Fibroblast of lung (primary cell): Measurements from ENCODE around the gene WWOX. TPM values are rescaled to one million over a fixed set of nuclear protein-coding genes. Genes with fewer than 3 reads are reported as not detected.

Experiments
- DNase-seq, 2 donors: peaks; one replicate each; pipeline versions ENCODE4 v3.0.0 to v3.0.0-alpha.2; 2010; ENCODE audit warnings: low read depth in 2 of 2
- H2AFZ ChIP-seq: 2 replicates; pipeline ENCODE4 v1.5.1; 2012; ENCODE audit warnings: low read length, control low read depth, inconsistent platforms
- H3K27ac ChIP-seq: 2 replicates; pipeline ENCODE4 v1.5.1; 2011; ENCODE audit warnings: low read length, control low read depth; ENCODE audit not compliant: insufficient read depth
- H3K27me3 ChIP-seq: 2 replicates; pipeline ENCODE4 v1.5.1; 2011; ENCODE audit warnings: mild to moderate bottlenecking, low read length; ENCODE audit not compliant: control insufficient read depth, insufficient read depth
- H3K36me3 ChIP-seq: 2 replicates; pipeline ENCODE4 v1.5.1; 2011; ENCODE audit warnings: low read length; ENCODE audit not compliant: control insufficient read depth, insufficient read depth
- H3K4me1 ChIP-seq: 2 replicates; pipeline ENCODE4 v1.5.1; 2011; ENCODE audit warnings: low read length; ENCODE audit not compliant: control insufficient read depth, insufficient read depth; ENCODE audit errors: extremely low read depth
- H3K4me2 ChIP-seq: 2 replicates; pipeline ENCODE4 v1.5.1; 2011; ENCODE audit warnings: low read length, control low read depth; ENCODE audit not compliant: insufficient read depth; ENCODE audit errors: extremely low read depth
- H3K4me3 ChIP-seq, 4 experiments: fragments of 200-600 bp in 1 of 4; sonication (generic) in 1 of 4; replicated peaks in 1 of 4; 2 replicates each; pipeline ENCODE4 v1.5.1; 2011 to 2016; ENCODE audit warnings: low read length in 4 of 4, low read depth in 3 of 4, mild to moderate bottlenecking in 3 of 4, control low read depth in 2 of 4, inconsistent platforms in 1 of 4, mixed read lengths in 1 of 4; ENCODE audit not compliant: insufficient read depth in 1 of 4; ENCODE audit errors: control extremely low read depth in 1 of 4
- H3K79me2 ChIP-seq: 2 replicates; pipeline ENCODE4 v1.5.1; 2012; ENCODE audit warnings: mild to moderate bottlenecking, low read length, inconsistent platforms; ENCODE audit not compliant: control insufficient read depth, insufficient read depth
- H3K9ac ChIP-seq: 2 replicates; pipeline ENCODE4 v1.5.1; 2011; ENCODE audit warnings: mild to moderate bottlenecking, low read length, control low read depth; ENCODE audit not compliant: insufficient read depth
- H3K9me3 ChIP-seq: 2 replicates; pipeline ENCODE4 v1.5.1; 2012; ENCODE audit warnings: low read depth, low read length; ENCODE audit not compliant: control insufficient read depth, insufficient read depth
- H4K20me1 ChIP-seq: 2 replicates; pipeline ENCODE4 v1.5.1; 2011; ENCODE audit warnings: low read length; ENCODE audit not compliant: control insufficient read depth, insufficient read depth; ENCODE audit errors: extremely low read depth
- CTCF ChIP-seq, 2 donors: IDR thresholded peaks in 1 of 2; conservative IDR thresholded peaks in 1 of 2; 1 replicate in 1 of 2; 2 replicates in 1 of 2; pipeline ENCODE4 v1.5.1; 2011 to 2012; ENCODE audit warnings: low read length in 2 of 2, control low read depth in 1 of 2, inconsistent platforms in 1 of 2, low read depth in 1 of 2, mild to moderate bottlenecking in 1 of 2
- EZH2 ChIP-seq: IDR thresholded peaks from 2 replicates; pipeline ENCODE4 v1.5.1; 2012; ENCODE audit warnings: low read length, control low read depth, mild to moderate bottlenecking; ENCODE audit errors: missing control alignments
- polyA plus RNA-seq, 2 donors: library from polyadenylated mRNA; depleted of rRNA in 1 of 2; stranded (reverse) in 1 of 2; unstranded in 1 of 2; fragments of >200 nt; gene quantifications; 2 replicates each; pipeline ENCODE4 v1.2.1, GENCODE V29; 2011 to 2012; ENCODE audit warnings: missing spikeins in 1 of 2
- total RNA-seq: library from RNA; depleted of rRNA; stranded (reverse); fragments of >200 nt; gene quantifications from 2 replicates; pipeline ENCODE4 v1.2.1, GENCODE V29; 2014

The WWOX gene
- total and polyA plus RNA-seq, 2 donors (not counting 1 experiment from before 2014, with no cell fraction given), result 5.6 to 16.3 TPM

GRCh38 chr16:78211946-78212345 lies 112.5 kb downstream of the WWOX start:
- H3K9me3 ChIP-seq, result no peaks in the 10 kb centered on the region
- no peaks in the 10 kb centered on the region for H3K27me3 ChIP-seq
- no peak overlapping the region for H3K27ac ChIP-seq
- TF ChIP-seq CTCF (conservative IDR thresholded peaks at IDR 0.05 in 1 of 2, IDR thresholded peaks at IDR 0.05 in 1 of 2; ENCODE audit: low read depth in 1 of 2, low read length in 2 of 2), result no peak
- no peaks in the 10 kb centered on the region for H3K79me2 ChIP-seq
- H3K4me2 ChIP-seq, result no peak overlapping the region
- H2AFZ ChIP-seq, result no peak overlapping the region
- H3K36me3 ChIP-seq, result no peaks in the 10 kb centered on the region
- H3K9ac ChIP-seq, result no peak overlapping the region
- no peaks in the 10 kb centered on the region for H4K20me1 ChIP-seq
- no peak for DNase-seq
- H3K4me1 ChIP-seq, result no peaks in the 10 kb centered on the region
- H3K4me3 ChIP-seq, result no peak overlapping the region

- H2AFZ ChIP-seq, result no peak overlapping the region
- H3K27me3 ChIP-seq, result no peaks in the 10 kb centered on the region
- no peak for TF ChIP-seq EZH2
- TF ChIP-seq CTCF (conservative IDR thresholded peaks at IDR 0.05 in 1 of 2, IDR thresholded peaks at IDR 0.05 in 1 of 2; ENCODE audit: low read depth in 1 of 2, low read length in 2 of 2), result no peak
- H4K20me1 ChIP-seq, result no peaks in the 10 kb centered on the region
- H3K4me3 ChIP-seq, result no peak overlapping the region
- H3K4me1 ChIP-seq, result no peaks in the 10 kb centered on the region
- no peak overlapping the region for H3K4me2 ChIP-seq
- H3K9ac ChIP-seq, result no peak overlapping the region
- no peaks in the 10 kb centered on the region for H3K9me3 ChIP-seq
- no peaks in the 10 kb centered on the region for H3K79me2 ChIP-seq
- no peak for DNase-seq
- no peak overlapping the region for H3K27ac ChIP-seq
- no peaks in the 10 kb centered on the region for H3K36me3 ChIP-seq
Measured at GRCh38 chr16:78212674-78213073, 113.2 kb downstream of the WWOX start.

GRCh38 chr16:78213751-78214150 lies 114.3 kb downstream of the WWOX start:
- no peak overlapping the region for H3K9ac ChIP-seq
- no peak overlapping the region for H2AFZ ChIP-seq
- H3K4me1 ChIP-seq, result no peaks in the 10 kb centered on the region
- TF ChIP-seq EZH2 (no peak), CTCF (conservative IDR thresholded peaks at IDR 0.05 in 1 of 2, IDR thresholded peaks at IDR 0.05 in 1 of 2; ENCODE audit: low read depth in 1 of 2, low read length in 2 of 2) (no peak)
- H3K27me3 ChIP-seq, result no peaks in the 10 kb centered on the region
- H3K9me3 ChIP-seq, result no peaks in the 10 kb centered on the region
- H3K36me3 ChIP-seq, result no peaks in the 10 kb centered on the region
- H4K20me1 ChIP-seq, result no peaks in the 10 kb centered on the region
- no peak overlapping the region for H3K4me2 ChIP-seq
- H3K4me3 ChIP-seq, result no peak overlapping the region
- H3K27ac ChIP-seq, result no peak overlapping the region
- H3K79me2 ChIP-seq, result no peaks in the 10 kb centered on the region
- no peak for DNase-seq
